GM12878 (cell line): Measurements from ENCODE around the gene GPER1. TPM values are rescaled to one million over a fixed set of nuclear protein-coding genes. Genes with fewer than 3 reads are reported as not detected.
A peak's percentile ranks its signal among the peaks of the same experiment; 100 is the strongest.

ENCODE experiments used
- ATAC-seq: fragments of 200-7000 bp; cut with Tn5 transposase; 3 replicates; pipeline ENCODE4 v1.9.1; 2020; ENCODE audit warnings: mild to moderate bottlenecking, moderate library complexity
- BruUV-seq: library from RNA; stranded (reverse); fragments of 400-500 nt; replicated peaks from 2 replicates; lab custom pipeline; 2021; lab: Mats Ljungman, UMichigan
- CTCF ChIA-PET: fragments of 300-600 bp; sonication (Branson Sonifier 250); formaldehyde crosslinking; extraction: SDS; loops from one replicate; lab custom pipeline; 2021; ENCODE audit warnings: inconsistent platforms; lab: Yijun Ruan, JAX
- POLR2A ChIA-PET: fragments of 350-600 bp; formaldehyde crosslinking; extraction: SDS; loops from one replicate; lab custom pipeline; 2021; ENCODE audit warnings: inconsistent platforms; lab: Charles Lee
- RAD21 ChIA-PET: fragments of 300-600 bp; sonication (Branson Sonifier 250); formaldehyde crosslinking; loops from one replicate; lab custom pipeline; 2023; ENCODE audit warnings: antibody characterized with exemption; ENCODE audit not compliant: unreplicated experiment; lab: Charles Lee
- SMC1A ChIA-PET: fragments of 300-600 bp; sonication (Branson Sonifier 250); formaldehyde crosslinking; loops from one replicate; lab custom pipeline; 2023; ENCODE audit not compliant: unreplicated experiment, uncharacterized antibody; lab: Charles Lee
- DNase-seq: peaks from one replicate; pipeline ENCODE4 v3.0.0-alpha.2; 2011; ENCODE audit warnings: low read depth, low spot score
- FAIRE-seq: peaks from 3 replicates; lab custom pipeline; 2011; peaks lifted over from hg19 to GRCh38; lab: Jason Lieb, UNC
- H2AFZ ChIP-seq: 2 replicates; pipeline ENCODE4 v1.6.0; 2011; ENCODE audit warnings: low read depth, low read length, control low read depth; ENCODE audit not compliant: control insufficient read depth
- H3K27ac ChIP-seq: 2 replicates; pipeline ENCODE4 v1.5.1; 2011; ENCODE audit warnings: control low read depth; ENCODE audit not compliant: control insufficient read depth, insufficient read depth
- H3K27me3 ChIP-seq, 2 experiments: replicated peaks in 1 of 2; 2 replicates each; pipeline versions ENCODE4 v1.6.0 to v1.6.1; 2011; ENCODE audit warnings: low read length in 1 of 2; ENCODE audit not compliant: control insufficient read depth in 2 of 2, insufficient read depth in 2 of 2
- H3K36me3 ChIP-seq, 2 experiments: 2 replicates each; pipeline ENCODE4 v1.5.1; 2011; ENCODE audit warnings: low read length in 1 of 2; ENCODE audit not compliant: control insufficient read depth in 2 of 2, insufficient read depth in 2 of 2
- H3K4me1 ChIP-seq: 2 replicates; pipeline ENCODE4 v1.6.1; 2011; ENCODE audit warnings: mild to moderate bottlenecking, low read length, moderate library complexity, mixed read lengths; ENCODE audit not compliant: control insufficient read depth, insufficient read depth
- H3K4me2 ChIP-seq: 2 replicates; pipeline ENCODE4 v1.6.0; 2011; ENCODE audit warnings: control low read depth; ENCODE audit not compliant: control insufficient read depth, insufficient read depth
- H3K4me3 ChIP-seq: fragments of 200-600 bp; sonication (generic); 2 replicates; pipeline ENCODE4 v1.5.1; 2016
- H3K79me2 ChIP-seq: 2 replicates; pipeline ENCODE4 v1.6.0; 2011; ENCODE audit warnings: low read length; ENCODE audit not compliant: control insufficient read depth, insufficient read depth
- H3K9ac ChIP-seq: 2 replicates; pipeline ENCODE4 v1.8.0; 2011; ENCODE audit warnings: low read length, control low read depth, mixed read lengths; ENCODE audit not compliant: control insufficient read depth, insufficient read depth
- H3K9me3 ChIP-seq: replicated peaks from 3 replicates; pipeline ENCODE4 v1.5.1; 2011; ENCODE audit warnings: mild to moderate bottlenecking, low read length; ENCODE audit not compliant: control insufficient read depth, insufficient read depth
- H4K20me1 ChIP-seq: 2 replicates; pipeline ENCODE4 v1.6.0; 2011; ENCODE audit not compliant: control insufficient read depth, insufficient read depth
- CREM ChIP-seq: IDR thresholded peaks from 2 replicates; pipeline ENCODE4 v1.6.1; 2014; ENCODE audit warnings: antibody characterized with exemption, low read depth
- EED ChIP-seq: sonication (generic); IDR thresholded peaks from 2 replicates; pipeline ENCODE4 v1.6.1; 2016; ENCODE audit warnings: antibody characterized with exemption, low read depth
- IKZF1 ChIP-seq: fragments of 450-650 bp; conservative IDR thresholded peaks from 2 replicates; pipeline ENCODE4 v1.6.1; 2017; ENCODE audit warnings: antibody characterized with exemption, mild to moderate bottlenecking
- IKZF2 ChIP-seq, 2 experiments: fragments of 450-650 bp; IDR thresholded peaks; 2 replicates each; pipeline ENCODE4 v1.6.1; 2017; ENCODE audit warnings: mild to moderate bottlenecking in 2 of 2, moderate library complexity in 2 of 2
- WGBS: methylation state at CpG from one replicate; pipeline ENCODE4 v1.1.6; 2016; ENCODE audit warnings: low lambda C conversion rate; ENCODE audit not compliant: insufficient replicate concordance, insufficient coverage; ENCODE audit errors: missing lambda C conversion rate; 5-methylcytosine and 5-hydroxymethylcytosine counted together
- in situ Hi-C: fragments of 300-500 bp; cut with MboI; formaldehyde crosslinking; loops from 9 replicates; pipeline ENCODE4 v1.14.3; 2018; ENCODE audit warnings: mixed read lengths
- intact Hi-C: fragments of 100-400 bp; cut with micrococcal nuclease; formaldehyde crosslinking; loops from one replicate; pipeline ENCODE4 v1.14.2; 2022; ENCODE audit not compliant: unreplicated experiment
- polyA plus RNA-seq, 11 experiments: library from polyadenylated mRNA; depleted of rRNA in 4 of 11; unstranded in 6 of 11; stranded (reverse) in 5 of 11; fragments of >200 nt; fragmentation: Nextera tagmentation in 4 of 11; fragmentation: Illumina TruSeq in 1 of 11; extraction: Ambion mirVana in 4 of 11; extraction: Trizol in 1 of 11; gene quantifications; 1 replicate in 1 of 11; 2 replicates in 10 of 11; pipeline versions ENCODE4 v1.2.1 to v1.2.3, GENCODE V29; 2011 to 2016; ENCODE audit warnings: inconsistent platforms in 2 of 11, missing spikeins in 2 of 11, low read depth in 1 of 11
- total RNA-seq, 4 experiments: library from RNA; depleted of rRNA in 3 of 4; stranded (reverse); fragments of >200 nt in 3 of 4; fragmentation: Illumina TruSeq in 1 of 4; extraction: Trizol in 1 of 4; gene quantifications; 2 replicates each; pipeline versions ENCODE4 v1.2.1 to v1.2.3, GENCODE V29; 2013 to 2021
- TF ChIP-seq, protein P1 (sequence below): fragments of 450-650 bp; IDR thresholded peaks from 2 replicates; pipeline ENCODE4 v1.6.1; 2017; ENCODE audit warnings: mild to moderate bottlenecking, low read depth, inconsistent platforms; ENCODE audit not compliant: poor library complexity, severe bottlenecking

GPER1 gene
- total and polyA plus RNA-seq, 10 of the 15 experiments (the other 5 are each of a cell fraction or from before 2014, with no cell fraction given): 0.03 to 6.5 (median 2.6) TPM

DNA sequence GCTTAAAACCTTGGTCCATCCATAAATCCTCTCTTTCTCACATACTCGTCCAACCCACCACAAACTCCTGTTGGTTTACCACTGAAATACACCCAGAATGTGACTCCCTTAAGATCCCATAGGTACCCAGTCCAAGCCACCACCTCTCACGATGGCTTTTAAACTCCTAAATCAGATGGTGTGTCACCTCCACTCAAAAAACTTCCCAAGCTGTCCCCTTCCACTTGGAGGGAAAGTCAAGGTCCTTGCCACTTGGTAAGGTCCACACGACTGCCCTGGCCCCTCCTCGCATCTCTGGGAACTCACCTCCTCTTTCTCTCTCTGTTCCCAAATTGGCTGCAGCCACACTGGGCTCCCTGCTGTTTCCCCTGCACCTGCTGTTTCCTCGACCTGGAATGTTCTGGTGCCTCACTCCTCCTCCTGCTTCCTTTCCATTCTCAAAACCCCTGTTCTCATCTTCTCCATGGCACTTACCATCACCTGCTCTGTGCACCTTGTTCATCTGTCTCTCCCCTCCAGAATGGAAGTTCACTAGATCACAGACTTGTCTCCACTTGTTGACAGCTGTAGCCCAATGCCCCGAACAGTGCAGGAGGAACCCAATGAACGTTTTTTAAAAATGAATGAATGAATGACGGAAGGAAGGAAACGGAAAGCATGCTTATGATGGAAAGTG is 49.1 kb downstream of the GPER1 start:
- FAIRE-seq (peak; percentile 68), ATAC-seq (no peak), DNase-seq (no peak)
- in situ Hi-C loops: no loop called here
- Histone ChIP-seq H3K36me3 (no peaks in the 10 kb centered on the region), H2AFZ (peak overlapping the region; percentile 64), H3K4me2 (peak overlapping the region; percentile 96), H3K79me2 (peaks cover 12% of the 10 kb centered on the region), H3K27ac (peak overlapping the region; percentile 27; the same call in 1 of the 2 replicates), H3K4me1 (no peaks in the 10 kb centered on the region; the same call in 1 of the 2 replicates), H3K27me3 (no peaks in the 10 kb centered on the region), H3K4me3 (peak overlapping the region; percentile 83), H4K20me1 (no peaks in the 10 kb centered on the region), H3K9me3 (no peaks in the 10 kb centered on the region; the same call in 2 of the 3 replicates), H3K9ac (peak overlapping the region; percentile 38)
- TSS peak; percentile 85 for BruUV-seq
- WGBS: 0% methylated on average over 9 of the region's 9 CpGs
- POLR2A ChIA-PET: interaction anchor here (0.5 to 4.2 kb wide), 6 partner anchors 15 to 50 kb away, joined by 3 to 36 read pairs (median 8); partner anchors contain the start of genes GPER1 and ZFAND2A
- TF ChIP-seq IKZF2 (IDR thresholded peaks at IDR 0.05) (0 out of 4 replicates have a peak, but pooled peaks of 1 of the 2 experiments have one; percentile 16), IKZF1 (peak; percentile 32; the same call in 1 of the 2 replicates), EED (peak; percentile 35; the same call in 1 of the 2 replicates), CREM (no peak)
- TF ChIP-seq, protein P1, sequence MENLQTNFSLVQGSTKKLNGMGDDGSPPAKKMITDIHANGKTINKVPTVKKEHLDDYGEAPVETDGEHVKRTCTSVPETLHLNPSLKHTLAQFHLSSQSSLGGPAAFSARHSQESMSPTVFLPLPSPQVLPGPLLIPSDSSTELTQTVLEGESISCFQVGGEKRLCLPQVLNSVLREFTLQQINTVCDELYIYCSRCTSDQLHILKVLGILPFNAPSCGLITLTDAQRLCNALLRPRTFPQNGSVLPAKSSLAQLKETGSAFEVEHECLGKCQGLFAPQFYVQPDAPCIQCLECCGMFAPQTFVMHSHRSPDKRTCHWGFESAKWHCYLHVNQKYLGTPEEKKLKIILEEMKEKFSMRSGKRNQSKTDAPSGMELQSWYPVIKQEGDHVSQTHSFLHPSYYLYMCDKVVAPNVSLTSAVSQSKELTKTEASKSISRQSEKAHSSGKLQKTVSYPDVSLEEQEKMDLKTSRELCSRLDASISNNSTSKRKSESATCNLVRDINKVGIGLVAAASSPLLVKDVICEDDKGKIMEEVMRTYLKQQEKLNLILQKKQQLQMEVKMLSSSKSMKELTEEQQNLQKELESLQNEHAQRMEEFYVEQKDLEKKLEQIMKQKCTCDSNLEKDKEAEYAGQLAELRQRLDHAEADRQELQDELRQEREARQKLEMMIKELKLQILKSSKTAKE: no peak
- intact Hi-C loops: loop anchor here (5.0 kb wide), 1 partner anchor 50 kb away; the partner anchor contains the start of gene GPER1
- SMC1A ChIA-PET: interaction anchor here (0.8 to 4.2 kb wide), 9 partner anchors 19 to 111 kb away, joined by 3 to 29 read pairs (median 4); partner anchors contain the start of gene GPER1
- RAD21 ChIA-PET: interaction anchor here (0.7 to 1.9 kb wide), 7 partner anchors 14 to 143 kb away, joined by 3 to 9 read pairs (median 4); partner anchors contain the start of gene GPER1
- CTCF ChIA-PET: interaction anchor here (0.6 to 4.5 kb wide), 7 partner anchors 33 to 143 kb away, joined by 3 to 30 read pairs (median 21); partner anchors contain the start of gene GPER1
